IPS-18c (cell line): ENCODE measurements around the gene HTD2.
"Not testable (repeated sequence)": the region's sequence is repeated elsewhere in the genome, so short reads cannot be mapped to it uniquely, and the experiment has no call there.

ENCODE experiments used
- H3K4me3 ChIP-seq: 2 replicates; pipeline ENCODE4 v1.7.0; 2013; ENCODE audit warnings: low read depth, mild to moderate bottlenecking, low read length, moderate library complexity; ENCODE audit not compliant: insufficient read depth
- H3K9me3 ChIP-seq: one replicate; pipeline ENCODE4 v1.6.1; 2013; ENCODE audit warnings: mild to moderate bottlenecking, low read length, moderate library complexity; ENCODE audit not compliant: control insufficient read depth, insufficient read depth

HTD2 gene

DNA sequence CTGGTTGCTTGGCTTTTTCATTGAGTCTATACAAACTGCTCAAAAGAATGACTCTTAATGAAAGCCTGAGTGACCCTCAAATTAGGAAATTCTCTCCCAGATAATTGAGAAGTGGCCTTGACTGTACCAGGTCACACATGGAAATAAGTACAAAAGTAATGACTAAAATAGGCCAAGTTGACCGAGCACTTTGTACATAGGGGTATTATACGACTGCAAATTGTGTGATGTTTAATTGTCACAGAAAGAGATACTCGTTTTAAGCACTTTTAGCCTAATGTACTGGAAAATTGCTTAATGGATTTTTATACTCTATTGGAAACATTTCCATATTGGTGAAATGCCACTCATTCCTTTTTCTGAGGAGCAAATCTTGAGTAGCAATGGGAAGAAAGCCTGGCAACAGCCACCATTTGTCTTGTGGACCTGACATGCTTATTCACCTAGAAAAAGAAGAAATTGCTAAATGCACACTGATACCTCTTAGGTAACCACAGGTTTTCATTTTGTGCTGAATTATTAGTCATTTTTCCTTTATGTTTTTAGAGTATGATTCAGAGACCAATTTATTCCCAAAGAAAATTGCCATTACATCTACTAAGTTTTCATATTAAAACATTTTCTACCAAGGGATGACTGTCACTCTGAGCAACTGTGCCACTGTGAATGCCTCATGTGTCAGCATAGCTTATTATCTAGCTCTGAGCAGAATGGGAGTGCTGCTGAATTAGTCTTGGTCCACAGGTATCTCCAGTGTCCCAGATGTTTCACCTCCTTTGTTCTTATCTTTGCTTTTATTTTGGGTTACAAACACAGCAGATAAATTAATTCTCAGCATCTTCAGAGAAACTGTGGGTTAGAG, 17.4 kb downstream of the HTD2 start:
- no peak overlapping the region for H3K4me3 ChIP-seq
- no peaks in the 10 kb centered on the region for H3K9me3 ChIP-seq

- Histone ChIP-seq H3K4me3 (no peak overlapping the region), H3K9me3 (no peaks in the 10 kb centered on the region)
Measured at GRCh38 chr3:58324391-58325390, 18.4 kb downstream of the HTD2 start.

GRCh38 chr3:58325525-58325992, 19.2 kb downstream of the HTD2 start:
- Histone ChIP-seq H3K9me3 (peaks cover under 1% of the 10 kb centered on the region), H3K4me3 (no peak overlapping the region)

DNA sequence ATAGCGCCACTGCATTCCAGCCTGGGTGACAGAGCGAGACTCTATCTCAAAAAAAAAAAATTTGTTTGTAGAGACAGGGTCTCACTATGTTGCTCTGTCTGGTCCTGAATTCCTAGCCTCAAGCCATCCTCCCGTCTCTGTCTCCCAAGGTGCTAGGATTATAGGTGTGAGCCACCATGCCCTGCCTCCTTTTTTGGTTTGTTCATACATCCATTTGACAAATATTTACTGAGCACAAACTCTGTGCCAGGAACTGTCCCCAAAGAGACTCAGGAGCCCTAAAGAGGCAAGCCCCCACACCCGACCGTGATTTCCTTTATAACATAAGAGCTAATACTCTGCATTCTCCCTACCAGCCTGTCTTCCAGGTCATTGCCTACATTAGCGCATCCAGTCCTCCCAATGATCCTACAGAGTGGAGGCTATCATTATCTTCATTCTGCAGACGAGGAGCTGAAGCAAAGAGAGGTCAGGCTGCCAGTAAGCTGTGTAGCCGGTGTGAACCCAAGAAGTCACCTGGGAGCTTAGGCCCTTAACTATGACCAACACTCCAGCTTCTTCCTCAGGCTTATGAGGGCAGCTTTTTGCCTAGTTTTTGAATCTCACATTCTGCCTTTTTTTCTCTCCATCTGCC, 20.1 kb downstream of the HTD2 start:
- no peak overlapping the region for H3K4me3 ChIP-seq
- H3K9me3 ChIP-seq: peaks cover 2% of the 10 kb centered on the region

DNA sequence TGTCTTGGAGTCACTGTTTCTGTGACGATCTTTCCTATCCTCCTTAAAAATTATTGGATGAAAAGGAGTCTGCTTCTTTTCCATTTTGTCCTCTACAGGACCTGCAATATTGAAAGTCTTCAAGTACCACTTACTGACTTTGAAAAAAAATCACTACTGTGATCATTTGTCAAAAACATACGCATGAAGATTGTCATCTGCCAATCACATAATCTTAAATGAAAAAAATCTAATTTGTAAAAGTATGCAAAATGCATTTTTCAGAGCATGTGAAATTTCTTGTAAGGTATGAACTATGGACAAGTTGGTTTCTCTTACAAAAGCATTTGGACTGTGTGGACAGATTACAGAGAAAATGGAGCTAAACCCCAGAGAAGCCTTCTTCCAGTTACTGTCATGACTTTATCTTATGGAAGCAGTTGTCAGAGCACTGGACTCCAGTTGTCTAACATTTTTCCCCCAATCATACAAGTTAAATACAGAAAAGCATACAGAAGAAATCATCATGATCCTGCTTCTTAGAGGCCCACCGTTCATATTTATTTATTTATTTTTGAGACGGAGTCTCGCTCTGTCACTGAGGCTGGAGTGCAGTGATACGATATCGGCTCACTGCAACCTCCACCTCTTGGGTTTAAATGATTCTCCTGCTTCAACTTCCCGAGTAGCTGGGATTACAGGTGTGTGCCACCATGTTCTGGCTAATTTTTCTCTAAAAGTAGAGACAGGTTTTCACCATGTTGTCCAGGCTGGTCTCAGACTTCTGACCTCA, 23.0 kb downstream of the HTD2 start:
- H3K9me3 ChIP-seq: peaks cover 2% of the 10 kb centered on the region
- no peak overlapping the region for H3K4me3 ChIP-seq

DNA sequence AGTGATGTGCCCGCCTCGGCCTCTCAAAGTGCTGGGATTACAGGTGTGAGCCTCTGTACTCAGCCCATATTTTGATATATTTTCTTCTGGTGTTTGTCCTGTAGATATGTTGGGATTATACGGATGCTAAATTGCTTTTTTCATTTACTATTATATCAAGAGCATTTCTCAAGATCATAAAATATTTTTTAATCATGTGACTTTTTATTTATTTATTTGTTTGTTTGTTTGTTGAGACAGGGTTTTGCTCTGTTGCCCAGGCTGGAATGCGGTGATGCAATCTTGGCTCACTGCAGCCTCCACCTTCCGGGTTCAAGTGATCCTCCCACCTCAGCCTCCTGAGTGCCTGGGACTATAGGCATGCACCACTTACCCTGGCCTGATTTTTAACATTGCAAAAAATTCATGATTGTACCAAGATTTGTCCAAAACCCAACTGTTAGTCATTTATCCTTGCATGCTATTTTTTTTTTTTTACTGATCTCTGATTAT, 23.6 kb downstream of the HTD2 start:
- Histone ChIP-seq H3K9me3 (peaks cover 2% of the 10 kb centered on the region), H3K4me3 (no peak overlapping the region)

- no peak overlapping the region for H3K4me3 ChIP-seq
- peaks cover 2% of the 10 kb centered on the region for H3K9me3 ChIP-seq
Measured at GRCh38 chr3:58331593-58332152, 25.4 kb downstream of the HTD2 start.

DNA sequence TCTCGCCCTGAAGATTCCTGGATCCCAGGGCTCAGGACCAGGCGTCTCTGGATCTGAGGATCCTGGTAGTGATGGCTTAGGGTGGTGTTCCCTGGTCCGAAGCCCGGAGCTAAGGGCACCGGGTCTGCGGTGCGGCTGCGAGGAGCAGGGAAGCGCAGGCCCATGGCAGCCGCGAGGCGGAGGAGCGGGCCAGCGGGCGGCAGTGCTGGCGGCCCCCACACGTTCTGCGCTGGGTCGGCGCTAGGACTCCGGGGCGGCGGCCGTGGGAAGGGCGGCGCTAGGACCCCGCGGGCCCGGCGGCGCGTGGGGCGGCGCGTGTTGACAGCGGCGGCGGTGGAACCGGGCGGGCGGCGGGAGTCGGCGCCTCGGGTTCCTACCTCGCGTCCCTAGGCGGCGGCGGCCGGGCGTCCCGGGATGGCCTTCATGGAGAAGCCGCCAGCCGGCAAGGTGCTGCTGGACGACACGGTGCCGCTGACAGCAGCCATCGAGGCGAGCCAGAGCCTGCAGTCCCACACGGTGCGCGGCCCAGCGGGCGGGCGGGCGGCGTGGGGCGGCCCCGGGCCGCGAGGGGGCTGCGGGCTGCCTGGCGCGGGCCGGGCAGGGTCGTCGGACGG, 26.4 kb downstream of the HTD2 start, which contains the start of gene PXK:
Gene PXK (plus strand): TSS at position 318 of the 614 bp plus-strand sequence. CDS start 97 bp downstream, at position 415.
- Histone ChIP-seq H3K4me3 (peak within 1 kb of the TSS; percentile 68), H3K9me3 (peaks cover 2% of the 10 kb centered on the region)

DNA sequence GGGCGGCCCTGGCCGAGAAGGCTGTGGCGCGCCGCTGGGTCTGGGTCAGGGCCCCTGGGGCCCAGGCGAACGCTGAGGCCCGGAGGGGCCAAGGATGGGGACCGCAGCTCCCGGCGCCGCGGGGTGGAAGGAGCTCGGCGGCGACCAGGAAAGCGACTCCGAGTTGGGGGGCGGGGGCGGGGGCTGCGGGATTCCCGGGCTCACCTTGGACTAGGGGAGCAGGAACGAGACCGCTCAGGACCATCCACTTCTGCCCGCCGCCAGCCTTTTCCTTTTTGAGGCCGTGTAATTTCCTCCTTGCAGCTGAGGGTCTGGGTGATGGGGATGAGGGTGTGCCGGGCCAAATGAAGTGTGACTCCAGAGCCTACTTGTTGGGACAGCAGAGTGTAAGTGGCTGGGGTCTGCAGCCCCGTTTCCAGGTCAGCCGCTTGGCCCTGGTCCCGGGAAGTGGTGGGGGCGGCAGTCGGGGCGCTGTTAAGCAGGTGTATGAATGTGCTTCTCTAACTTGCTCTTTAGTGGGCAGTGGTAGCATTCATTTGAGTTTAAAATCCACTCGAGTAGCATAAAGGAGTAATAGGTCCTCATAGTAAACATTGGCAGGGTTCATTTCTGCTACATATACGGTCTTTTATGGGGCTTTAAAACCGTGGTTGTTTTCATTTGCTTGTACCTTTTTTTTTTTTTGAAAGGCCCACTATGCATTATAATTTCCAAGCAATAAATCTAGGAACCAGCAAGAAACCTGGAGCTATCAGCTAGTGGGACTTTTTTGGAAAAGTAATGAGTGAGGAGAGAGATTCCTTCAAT, 27.1 kb downstream of the HTD2 start:
- Histone ChIP-seq H3K4me3 (peak overlapping the region; percentile 68), H3K9me3 (peaks cover 2% of the 10 kb centered on the region)

- Histone ChIP-seq H3K9me3 (peaks cover 2% of the 10 kb centered on the region), H3K4me3 (peak overlapping the region; percentile 68; the same call in 1 of the 2 replicates)
Measured at GRCh38 chr3:58334013-58334321, 27.6 kb downstream of the HTD2 start.

DNA sequence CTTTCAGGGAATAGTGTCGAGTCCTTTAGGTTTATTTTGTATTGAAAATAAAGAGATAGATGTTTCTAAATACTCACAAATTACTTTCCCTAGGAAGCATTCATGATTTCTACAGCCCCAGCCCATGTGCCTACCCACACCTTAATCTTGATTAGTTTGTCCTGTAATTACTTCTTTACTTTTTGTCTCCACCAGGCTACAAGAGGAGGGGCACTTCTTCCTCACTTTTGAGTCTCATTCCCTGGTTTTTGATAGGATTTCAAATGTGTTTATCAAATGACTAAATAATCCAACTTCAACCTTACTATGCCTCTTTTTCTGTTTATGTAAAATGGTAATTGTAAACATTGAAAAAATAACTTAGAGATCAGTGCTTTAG, 28.2 kb downstream of the HTD2 start:
- H3K9me3 ChIP-seq: peaks cover 2% of the 10 kb centered on the region
- H3K4me3 ChIP-seq: no peak overlapping the region

GRCh38 chr3:58335652-58335947, 29.3 kb downstream of the HTD2 start:
- no peak overlapping the region for H3K4me3 ChIP-seq

DNA sequence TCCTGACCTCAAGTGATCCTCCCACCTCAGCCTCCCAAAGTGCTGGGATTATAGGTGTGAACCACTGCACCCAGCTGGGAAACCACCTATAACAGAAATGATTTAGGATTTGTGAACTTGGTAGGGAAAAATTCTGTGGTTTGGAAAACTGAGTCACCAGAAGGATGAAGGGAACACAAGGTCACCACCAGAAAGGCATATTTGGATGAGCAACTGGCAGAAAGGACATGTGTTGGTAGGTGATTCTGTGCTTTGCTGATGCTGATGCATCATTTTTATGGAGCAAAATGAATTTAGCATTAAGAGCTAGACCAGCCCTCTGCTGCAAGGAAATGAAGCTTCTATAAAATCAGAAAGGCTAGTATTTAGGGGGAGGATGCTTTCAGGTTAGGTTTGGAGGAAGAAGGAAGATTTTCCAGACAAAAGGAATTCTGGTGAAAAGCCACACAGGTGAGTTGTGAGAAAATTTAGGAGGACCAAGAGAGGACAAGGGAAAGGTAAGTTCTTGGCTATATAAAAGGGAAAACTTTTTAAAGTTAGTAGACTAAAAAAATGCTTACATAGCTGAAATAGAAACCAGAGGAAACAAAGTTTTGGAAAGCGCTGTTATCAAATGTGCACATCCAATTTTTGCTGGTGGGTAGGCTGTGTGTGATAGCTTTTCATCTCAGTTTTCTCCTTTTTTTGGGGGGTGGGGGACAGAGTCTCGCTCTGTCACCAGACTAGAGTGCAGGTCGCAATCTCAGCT, 30.0 kb downstream of the HTD2 start:
- Histone ChIP-seq H3K4me3 (no peak overlapping the region), H3K9me3 (no peaks in the 10 kb centered on the region)

More at GRCh38 chr3:58335652-58335947, 29.3 kb downstream of the HTD2 start:
- peaks cover 2% of the 10 kb centered on the region for H3K9me3 ChIP-seq

DNA sequence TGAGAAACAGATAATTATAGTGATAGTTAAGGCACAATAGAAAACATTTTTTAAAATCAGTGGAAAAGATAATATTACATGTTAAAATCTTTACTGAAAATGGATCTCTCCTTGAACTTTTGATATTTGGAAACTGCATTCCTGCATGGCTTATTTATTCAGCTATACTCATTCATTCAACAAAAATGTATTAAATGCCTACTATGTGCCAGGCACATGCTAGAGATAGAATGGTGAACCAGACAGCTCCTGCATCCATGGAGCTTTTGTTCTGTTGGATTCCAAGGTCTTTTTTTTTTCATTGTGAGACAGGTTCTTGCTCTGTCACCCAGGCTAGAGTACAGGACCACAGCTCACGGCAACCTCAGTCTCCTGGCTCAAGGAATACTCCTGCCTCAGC, 30.9 kb downstream of the HTD2 start:
- no peak overlapping the region for H3K4me3 ChIP-seq
- H3K9me3 ChIP-seq: no peaks in the 10 kb centered on the region

DNA sequence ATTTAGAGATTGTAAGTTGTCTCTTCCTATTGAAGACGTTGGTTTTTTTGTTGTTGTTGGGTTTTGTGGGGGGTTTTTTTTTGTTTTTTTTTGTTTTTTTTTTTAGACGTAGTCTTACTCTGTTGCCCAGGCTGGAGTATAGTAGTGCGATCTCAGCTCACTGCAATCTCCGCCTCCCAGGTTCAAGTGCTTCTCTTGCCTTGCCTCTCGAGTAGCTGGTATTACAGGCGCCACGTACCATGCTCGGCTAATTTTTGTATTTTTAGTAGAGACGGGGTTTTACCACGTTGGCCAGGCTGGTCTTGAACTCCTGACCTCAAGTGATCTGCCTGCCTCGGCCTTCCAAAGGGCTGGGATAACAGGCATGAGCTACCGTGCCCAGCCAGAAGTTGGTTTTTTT, 32.8 kb downstream of the HTD2 start:
- not testable (repeated sequence) for H3K4me3 ChIP-seq, H3K9me3 ChIP-seq
